Measurements from ENCODE around the gene HAPLN1. TPM values are rescaled to one million over a fixed set of nuclear protein-coding genes. Genes with fewer than 3 reads are reported as not detected.
"Not testable (repeated sequence)": the region's sequence is repeated elsewhere in the genome, so short reads cannot be mapped to it uniquely, and the experiment has no call there.

The HAPLN1 gene
- total and polyA plus RNA-seq, 7 experiments from 2014 or later = not detected

GRCh38 chr5:83735058-83735457 lies 14.4 kb upstream of the HAPLN1 start:
- H3K27ac Mint-ChIP-seq; H3K9me3 ChIP-seq (ENCODE audit: control insufficient read depth in 2 of 3, low read length in 3 of 3); H3K4me1 Mint-ChIP-seq; POLR2A ChIA-PET; H3K36me3 ChIP-seq (ENCODE audit: control insufficient read depth in 2 of 3, insufficient read depth in 3 of 3, low read length in 3 of 3); H3K4me3 ChIP-seq (ENCODE audit: low read length); ATAC-seq; H3K27ac ChIP-seq (ENCODE audit: low read depth, low read length); CTCF ChIA-PET; H3K27me3 ChIP-seq (ENCODE audit: control insufficient read depth in 2 of 2, insufficient read depth in 2 of 2, low read length in 2 of 2); H3K4me3 Mint-ChIP-seq; H3K36me3 Mint-ChIP-seq; intact Hi-C loops (cut with micrococcal nuclease); DNase-seq; H3K4me1 ChIP-seq (ENCODE audit: control insufficient read depth in 2 of 2, insufficient read depth in 2 of 2, low read length in 2 of 2): not testable (repeated sequence)
- H3K9me3 Mint-ChIP-seq = peaks cover 0 to 10% (median 7%) of the 10 kb centered on the region in 11 donors
- peaks cover 0 to 14% (median 0%) of the 10 kb centered on the region in 5 donors for H3K27me3 Mint-ChIP-seq

GRCh38 chr5:83731638-83732037 lies 11.0 kb upstream of the HAPLN1 start:
- no peak overlapping the region for H3K27ac Mint-ChIP-seq
- Histone ChIP-seq H3K27me3 (ENCODE audit: control insufficient read depth in 2 of 2, insufficient read depth in 2 of 2, low read length in 2 of 2) (no peaks in the 10 kb centered on the region), H3K4me1 (ENCODE audit: control insufficient read depth in 2 of 2, insufficient read depth in 2 of 2, low read length in 2 of 2) (no peaks in the 10 kb centered on the region), H3K36me3 (ENCODE audit: control insufficient read depth in 2 of 3, insufficient read depth in 3 of 3, low read length in 3 of 3) (no peaks in the 10 kb centered on the region), H3K4me3 (ENCODE audit: low read length) (no peak overlapping the region), H3K9me3 (ENCODE audit: control insufficient read depth in 2 of 3, low read length in 3 of 3) (no peaks in the 10 kb centered on the region), H3K27ac (ENCODE audit: low read depth, low read length) (no peak overlapping the region)
- intact Hi-C loops (cut with micrococcal nuclease) = no loop called here
- no peaks in the 10 kb centered on the region for H3K4me1 Mint-ChIP-seq
- DNase-seq (no peak), ATAC-seq (no peak)
- peaks cover 0 to 23% (median 14%) of the 10 kb centered on the region in 5 donors for H3K27me3 Mint-ChIP-seq
- H3K9me3 Mint-ChIP-seq = peaks cover 0 to 11% (median 7%) of the 10 kb centered on the region in 11 donors
- CTCF ChIA-PET = no interaction called here
- POLR2A ChIA-PET = no interaction called here
- peaks cover 0 to 10% (median 0%) of the 10 kb centered on the region in 5 donors for H3K36me3 Mint-ChIP-seq
- no peak overlapping the region for H3K4me3 Mint-ChIP-seq

GRCh38 chr5:83729362-83729761 lies 8.7 kb upstream of the HAPLN1 start:
- CTCF ChIA-PET = no interaction called here

GRCh38 chr5:83726912-83727311 lies 6.3 kb upstream of the HAPLN1 start:
- no peak overlapping the region for H3K27ac Mint-ChIP-seq
- Histone ChIP-seq H3K4me1 (ENCODE audit: control insufficient read depth in 2 of 2, insufficient read depth in 2 of 2, low read length in 2 of 2) (no peaks in the 10 kb centered on the region), H3K36me3 (ENCODE audit: control insufficient read depth in 2 of 3, insufficient read depth in 3 of 3, low read length in 3 of 3) (no peaks in the 10 kb centered on the region), H3K27me3 (ENCODE audit: control insufficient read depth in 2 of 2, insufficient read depth in 2 of 2, low read length in 2 of 2) (no peaks in the 10 kb centered on the region), H3K27ac (ENCODE audit: low read depth, low read length) (no peak overlapping the region), H3K4me3 (ENCODE audit: low read length) (no peak overlapping the region), H3K9me3 (ENCODE audit: control insufficient read depth in 2 of 3, low read length in 3 of 3) (no peaks in the 10 kb centered on the region)
- H3K9me3 Mint-ChIP-seq = peaks cover 0 to 3% (median 0%) of the 10 kb centered on the region in 11 donors
- peaks cover 0 to 4% (median 0%) of the 10 kb centered on the region in 5 donors for H3K36me3 Mint-ChIP-seq
- H3K27me3 Mint-ChIP-seq = peaks cover 22 to 50% (median 26%) of the 10 kb centered on the region in 5 donors
- DNase-seq (no peak), ATAC-seq (no peak)
- no peak overlapping the region for H3K4me3 Mint-ChIP-seq
- ChIA-PET POLR2A (no interaction called here), CTCF (no interaction called here)
- intact Hi-C loops (cut with micrococcal nuclease) = no loop called here
- peaks cover 0 to 11% (median 6%) of the 10 kb centered on the region in 7 donors for H3K4me1 Mint-ChIP-seq

More at GRCh38 chr5:83729362-83729761, 8.7 kb upstream of the HAPLN1 start:
- Mint-ChIP-seq H3K4me3 (no peak overlapping the region), H3K4me1 (no peaks in the 10 kb centered on the region), H3K27me3 (peaks cover 3 to 33% (median 17%) of the 10 kb centered on the region in 5 donors), H3K36me3 (peaks cover 0 to 5% (median 0%) of the 10 kb centered on the region in 5 donors), H3K27ac (no peak overlapping the region), H3K9me3 (peaks cover 0 to 6% (median 3%) of the 10 kb centered on the region in 11 donors)
- no peak overlapping the region for H3K4me3 ChIP-seq (ENCODE audit: low read length)
- H3K27ac ChIP-seq (ENCODE audit: low read depth, low read length) = no peak overlapping the region
- ATAC-seq (no peak), DNase-seq (no peak)
- POLR2A ChIA-PET = no interaction called here
- H3K27me3 ChIP-seq (ENCODE audit: control insufficient read depth in 2 of 2, insufficient read depth in 2 of 2, low read length in 2 of 2) = no peaks in the 10 kb centered on the region
- no peaks in the 10 kb centered on the region for H3K36me3 ChIP-seq (ENCODE audit: control insufficient read depth in 2 of 3, insufficient read depth in 3 of 3, low read length in 3 of 3)
- no peaks in the 10 kb centered on the region for H3K9me3 ChIP-seq (ENCODE audit: control insufficient read depth in 2 of 3, low read length in 3 of 3)
- no peaks in the 10 kb centered on the region for H3K4me1 ChIP-seq (ENCODE audit: control insufficient read depth in 2 of 2, insufficient read depth in 2 of 2, low read length in 2 of 2)
- intact Hi-C loops (cut with micrococcal nuclease) = no loop called here

- Mint-ChIP-seq H3K9me3 (peaks cover 0 to 3% (median 0%) of the 10 kb centered on the region in 11 donors), H3K27me3 (peaks cover 41 to 65% (median 46%) of the 10 kb centered on the region in 5 donors), H3K4me1 (peaks cover 5 to 18% (median 13%) of the 10 kb centered on the region in 7 donors), H3K4me3 (no peak overlapping the region), H3K36me3 (peaks cover 0 to 4% (median 0%) of the 10 kb centered on the region in 5 donors), H3K27ac (no peak overlapping the region)
- Histone ChIP-seq H3K27ac (ENCODE audit: low read depth, low read length) (no peak overlapping the region), H3K27me3 (ENCODE audit: control insufficient read depth in 2 of 2, insufficient read depth in 2 of 2, low read length in 2 of 2) (peaks cover 0 to 4% of the 10 kb centered on the region in 2 donors), H3K9me3 (ENCODE audit: control insufficient read depth in 2 of 3, low read length in 3 of 3) (no peaks in the 10 kb centered on the region), H3K4me1 (ENCODE audit: control insufficient read depth in 2 of 2, insufficient read depth in 2 of 2, low read length in 2 of 2) (no peaks in the 10 kb centered on the region), H3K4me3 (ENCODE audit: low read length) (no peak overlapping the region), H3K36me3 (ENCODE audit: control insufficient read depth in 2 of 3, insufficient read depth in 3 of 3, low read length in 3 of 3) (no peaks in the 10 kb centered on the region)
- ChIA-PET CTCF (no interaction called here), POLR2A (no interaction called here)
- no peak for ATAC-seq
- DNase-seq = no peak
- intact Hi-C loops (cut with micrococcal nuclease) = no loop called here
These were observed 4.3 kb upstream of the HAPLN1 start for GRCh38 chr5:83724935-83725334.

GRCh38 chr5:83724001-83724400 lies 3.3 kb upstream of the HAPLN1 start:
- peaks cover 0 to 4% (median 0%) of the 10 kb centered on the region in 5 donors for H3K36me3 Mint-ChIP-seq
- Histone ChIP-seq H3K4me1 (ENCODE audit: control insufficient read depth in 2 of 2, insufficient read depth in 2 of 2, low read length in 2 of 2) (no peaks in the 10 kb centered on the region), H3K27ac (ENCODE audit: low read depth, low read length) (no peak overlapping the region), H3K36me3 (ENCODE audit: control insufficient read depth in 2 of 3, insufficient read depth in 3 of 3, low read length in 3 of 3) (no peaks in the 10 kb centered on the region), H3K9me3 (ENCODE audit: control insufficient read depth in 2 of 3, low read length in 3 of 3) (no peaks in the 10 kb centered on the region), H3K27me3 (ENCODE audit: control insufficient read depth in 2 of 2, insufficient read depth in 2 of 2, low read length in 2 of 2) (peaks cover 0 to 9% of the 10 kb centered on the region in 2 donors), H3K4me3 (ENCODE audit: low read length) (no peak overlapping the region)
- DNase-seq (no peak), ATAC-seq (no peak)
- intact Hi-C loops (cut with micrococcal nuclease) = no loop called here
- no peak overlapping the region for H3K4me3 Mint-ChIP-seq
- POLR2A ChIA-PET = interaction anchor here (0.7 kb wide), 1 partner anchor 554 kb away, joined by 3 read pairs; no protein-coding TSS in a partner anchor
- CTCF ChIA-PET = no interaction called here
- H3K27ac Mint-ChIP-seq = no peak overlapping the region
- H3K4me1 Mint-ChIP-seq = peaks cover 5 to 18% (median 13%) of the 10 kb centered on the region in 7 donors
- peaks cover 46 to 72% (median 52%) of the 10 kb centered on the region in 5 donors for H3K27me3 Mint-ChIP-seq
- H3K9me3 Mint-ChIP-seq = peaks cover 0 to 3% (median 0%) of the 10 kb centered on the region in 11 donors

- no peak for DNase-seq
- Mint-ChIP-seq H3K4me1 (peaks cover 5 to 18% (median 13%) of the 10 kb centered on the region in 7 donors), H3K9me3 (peaks cover 0 to 3% (median 0%) of the 10 kb centered on the region in 11 donors), H3K27me3 (peaks cover 51 to 82% (median 62%) of the 10 kb centered on the region in 5 donors), H3K4me3 (peak overlapping the region in 5 of 10 donors; percentile 7 to 81 (median 73)), H3K36me3 (peaks cover 0 to 4% (median 0%) of the 10 kb centered on the region in 5 donors), H3K27ac (no peak overlapping the region)
- intact Hi-C loops (cut with micrococcal nuclease) = no loop called here
- H3K4me3 ChIP-seq (ENCODE audit: low read length) = no peak overlapping the region
- no peak for ATAC-seq
- peaks cover 0 to 9% of the 10 kb centered on the region in 2 donors for H3K27me3 ChIP-seq (ENCODE audit: control insufficient read depth in 2 of 2, insufficient read depth in 2 of 2, low read length in 2 of 2)
- H3K9me3 ChIP-seq (ENCODE audit: control insufficient read depth in 2 of 3, low read length in 3 of 3) = no peaks in the 10 kb centered on the region
- CTCF ChIA-PET = no interaction called here
- POLR2A ChIA-PET = no interaction called here
- no peak overlapping the region for H3K27ac ChIP-seq (ENCODE audit: low read depth, low read length)
- H3K4me1 ChIP-seq (ENCODE audit: control insufficient read depth in 2 of 2, insufficient read depth in 2 of 2, low read length in 2 of 2) = no peaks in the 10 kb centered on the region
- no peaks in the 10 kb centered on the region for H3K36me3 ChIP-seq (ENCODE audit: control insufficient read depth in 2 of 3, insufficient read depth in 3 of 3, low read length in 3 of 3)
These were observed 2.4 kb upstream of the HAPLN1 start for GRCh38 chr5:83723031-83723430.

Measured in naive thymus-derived CD4-positive, alpha-beta T cell (primary cell).